ENCODE measurements around the gene CLDND1. TPM values are rescaled to one million over a fixed set of nuclear protein-coding genes. Genes with fewer than 3 reads are reported as not detected.
A peak's percentile ranks its signal among the peaks of the same experiment; 100 is the strongest.

CLDND1 gene
- total and polyA plus RNA-seq, 2 of the 13 experiments (the other 11 are each of a cell fraction or from before 2014, with no cell fraction given): 50.8 to 121 TPM

DNA sequence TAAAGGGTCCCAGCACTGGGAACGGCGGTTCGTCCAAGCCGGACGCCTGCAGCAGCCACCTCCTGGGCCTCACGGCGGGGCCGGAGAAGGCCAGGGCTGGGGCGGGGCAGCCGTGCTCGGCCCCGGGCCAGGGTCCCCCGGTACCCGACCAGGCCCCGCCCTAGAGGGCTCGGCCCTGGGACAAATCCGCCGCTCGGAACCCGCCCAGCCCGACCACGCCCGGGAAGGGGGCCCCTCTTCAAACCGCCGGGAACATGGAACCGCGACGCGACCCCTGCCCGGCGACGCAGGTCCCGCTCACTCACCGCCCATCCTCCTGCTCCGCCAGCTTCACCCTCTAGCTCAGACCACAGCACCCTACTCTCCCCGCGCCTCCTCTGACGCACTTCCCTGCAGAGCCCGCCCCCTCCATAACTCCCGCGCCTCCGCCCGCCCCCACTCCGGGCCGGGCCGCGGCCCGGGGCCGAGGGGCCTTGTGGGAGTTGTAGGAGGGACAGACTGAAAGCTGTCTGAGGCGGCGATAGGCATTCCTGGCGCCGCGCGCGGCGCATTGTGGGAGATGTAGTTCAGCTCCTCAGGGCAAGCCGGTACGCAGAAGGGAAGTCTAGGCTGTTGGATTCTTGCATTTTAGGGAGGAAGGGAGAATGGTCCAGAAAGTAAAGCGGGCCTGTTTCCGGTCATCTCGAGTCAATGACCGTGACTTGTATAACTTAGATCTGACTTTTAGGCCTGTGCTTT lies at the start of gene CLDND1 (continued):
- TF ChIP-seq, protein P1, sequence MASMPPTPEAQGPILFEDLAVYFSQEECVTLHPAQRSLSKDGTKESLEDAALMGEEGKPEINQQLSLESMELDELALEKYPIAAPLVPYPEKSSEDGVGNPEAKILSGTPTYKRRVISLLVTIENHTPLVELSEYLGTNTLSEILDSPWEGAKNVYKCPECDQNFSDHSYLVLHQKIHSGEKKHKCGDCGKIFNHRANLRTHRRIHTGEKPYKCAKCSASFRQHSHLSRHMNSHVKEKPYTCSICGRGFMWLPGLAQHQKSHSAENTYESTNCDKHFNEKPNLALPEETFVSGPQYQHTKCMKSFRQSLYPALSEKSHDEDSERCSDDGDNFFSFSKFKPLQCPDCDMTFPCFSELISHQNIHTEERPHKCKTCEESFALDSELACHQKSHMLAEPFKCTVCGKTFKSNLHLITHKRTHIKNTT (CRISPR knock-in tag; IDR thresholded peaks at IDR 0.05): no peak
- TF ChIP-seq, protein P2, sequence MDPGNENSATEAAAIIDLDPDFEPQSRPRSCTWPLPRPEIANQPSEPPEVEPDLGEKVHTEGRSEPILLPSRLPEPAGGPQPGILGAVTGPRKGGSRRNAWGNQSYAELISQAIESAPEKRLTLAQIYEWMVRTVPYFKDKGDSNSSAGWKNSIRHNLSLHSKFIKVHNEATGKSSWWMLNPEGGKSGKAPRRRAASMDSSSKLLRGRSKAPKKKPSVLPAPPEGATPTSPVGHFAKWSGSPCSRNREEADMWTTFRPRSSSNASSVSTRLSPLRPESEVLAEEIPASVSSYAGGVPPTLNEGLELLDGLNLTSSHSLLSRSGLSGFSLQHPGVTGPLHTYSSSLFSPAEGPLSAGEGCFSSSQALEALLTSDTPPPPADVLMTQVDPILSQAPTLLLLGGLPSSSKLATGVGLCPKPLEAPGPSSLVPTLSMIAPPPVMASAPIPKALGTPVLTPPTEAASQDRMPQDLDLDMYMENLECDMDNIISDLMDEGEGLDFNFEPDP (CRISPR knock-in tag; conservative IDR thresholded peaks at IDR 0.05): no peak
- TF ChIP-seq ZBTB8A (CRISPR knock-in tag; IDR thresholded peaks at IDR 0.05; ENCODE audit: borderline replicate concordance, low read depth): no peak; the same call in 1 of the 2 replicates
- no peak for TF ChIP-seq ZNF292 (CRISPR knock-in tag; IDR thresholded peaks at IDR 0.05; ENCODE audit: borderline replicate concordance, low read depth)
- TF ChIP-seq, protein P3, sequence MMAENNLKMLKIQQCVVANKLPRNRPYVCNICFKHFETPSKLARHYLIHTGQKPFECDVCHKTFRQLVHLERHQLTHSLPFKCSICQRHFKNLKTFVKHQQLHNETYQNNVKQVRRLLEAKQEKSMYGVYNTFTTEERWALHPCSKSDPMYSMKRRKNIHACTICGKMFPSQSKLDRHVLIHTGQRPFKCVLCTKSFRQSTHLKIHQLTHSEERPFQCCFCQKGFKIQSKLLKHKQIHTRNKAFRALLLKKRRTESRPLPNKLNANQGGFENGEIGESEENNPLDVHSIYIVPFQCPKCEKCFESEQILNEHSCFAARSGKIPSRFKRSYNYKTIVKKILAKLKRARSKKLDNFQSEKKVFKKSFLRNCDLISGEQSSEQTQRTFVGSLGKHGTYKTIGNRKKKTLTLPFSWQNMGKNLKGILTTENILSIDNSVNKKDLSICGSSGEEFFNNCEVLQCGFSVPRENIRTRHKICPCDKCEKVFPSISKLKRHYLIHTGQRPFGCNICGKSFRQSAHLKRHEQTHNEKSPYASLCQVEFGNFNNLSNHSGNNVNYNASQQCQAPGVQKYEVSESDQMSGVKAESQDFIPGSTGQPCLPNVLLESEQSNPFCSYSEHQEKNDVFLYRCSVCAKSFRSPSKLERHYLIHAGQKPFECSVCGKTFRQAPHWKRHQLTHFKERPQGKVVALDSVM (CRISPR knock-in tag; IDR thresholded peaks at IDR 0.05): 0 out of 2 replicates have a peak, but pooled peaks have one; percentile 19
- TF ChIP-seq ZNF136 (CRISPR knock-in tag; IDR thresholded peaks at IDR 0.05; ENCODE audit: low read depth): no peak
- TF ChIP-seq, protein P4, sequence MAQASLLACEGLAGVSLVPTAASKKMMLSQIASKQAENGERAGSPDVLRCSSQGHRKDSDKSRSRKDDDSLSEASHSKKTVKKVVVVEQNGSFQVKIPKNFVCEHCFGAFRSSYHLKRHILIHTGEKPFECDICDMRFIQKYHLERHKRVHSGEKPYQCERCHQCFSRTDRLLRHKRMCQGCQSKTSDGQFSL (CRISPR knock-in tag; IDR thresholded peaks at IDR 0.05): no peak
- peak; percentile 60; the same call in 1 of the 2 replicates for TF ChIP-seq TBX2 (CRISPR knock-in tag; IDR thresholded peaks at IDR 0.05; ENCODE audit: borderline replicate concordance)
- TF ChIP-seq, protein P5, sequence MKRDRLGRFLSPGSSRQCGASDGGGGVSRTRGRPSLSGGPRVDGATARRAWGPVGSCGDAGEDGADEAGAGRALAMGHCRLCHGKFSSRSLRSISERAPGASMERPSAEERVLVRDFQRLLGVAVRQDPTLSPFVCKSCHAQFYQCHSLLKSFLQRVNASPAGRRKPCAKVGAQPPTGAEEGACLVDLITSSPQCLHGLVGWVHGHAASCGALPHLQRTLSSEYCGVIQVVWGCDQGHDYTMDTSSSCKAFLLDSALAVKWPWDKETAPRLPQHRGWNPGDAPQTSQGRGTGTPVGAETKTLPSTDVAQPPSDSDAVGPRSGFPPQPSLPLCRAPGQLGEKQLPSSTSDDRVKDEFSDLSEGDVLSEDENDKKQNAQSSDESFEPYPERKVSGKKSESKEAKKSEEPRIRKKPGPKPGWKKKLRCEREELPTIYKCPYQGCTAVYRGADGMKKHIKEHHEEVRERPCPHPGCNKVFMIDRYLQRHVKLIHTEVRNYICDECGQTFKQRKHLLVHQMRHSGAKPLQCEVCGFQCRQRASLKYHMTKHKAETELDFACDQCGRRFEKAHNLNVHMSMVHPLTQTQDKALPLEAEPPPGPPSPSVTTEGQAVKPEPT (CRISPR knock-in tag; IDR thresholded peaks at IDR 0.05; ENCODE audit: low read depth): peak; percentile 46; the same call in 1 of the 2 replicates
- TF ChIP-seq, protein P6, sequence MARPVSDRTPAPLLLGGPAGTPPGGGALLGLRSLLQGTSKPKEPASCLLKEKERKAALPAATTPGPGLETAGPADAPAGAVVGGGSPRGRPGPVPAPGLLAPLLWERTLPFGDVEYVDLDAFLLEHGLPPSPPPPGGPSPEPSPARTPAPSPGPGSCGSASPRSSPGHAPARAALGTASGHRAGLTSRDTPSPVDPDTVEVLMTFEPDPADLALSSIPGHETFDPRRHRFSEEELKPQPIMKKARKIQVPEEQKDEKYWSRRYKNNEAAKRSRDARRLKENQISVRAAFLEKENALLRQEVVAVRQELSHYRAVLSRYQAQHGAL (CRISPR knock-in tag; IDR thresholded peaks at IDR 0.05; ENCODE audit: not compliant biosample characterization): no peak
- TF ChIP-seq, protein P7, sequence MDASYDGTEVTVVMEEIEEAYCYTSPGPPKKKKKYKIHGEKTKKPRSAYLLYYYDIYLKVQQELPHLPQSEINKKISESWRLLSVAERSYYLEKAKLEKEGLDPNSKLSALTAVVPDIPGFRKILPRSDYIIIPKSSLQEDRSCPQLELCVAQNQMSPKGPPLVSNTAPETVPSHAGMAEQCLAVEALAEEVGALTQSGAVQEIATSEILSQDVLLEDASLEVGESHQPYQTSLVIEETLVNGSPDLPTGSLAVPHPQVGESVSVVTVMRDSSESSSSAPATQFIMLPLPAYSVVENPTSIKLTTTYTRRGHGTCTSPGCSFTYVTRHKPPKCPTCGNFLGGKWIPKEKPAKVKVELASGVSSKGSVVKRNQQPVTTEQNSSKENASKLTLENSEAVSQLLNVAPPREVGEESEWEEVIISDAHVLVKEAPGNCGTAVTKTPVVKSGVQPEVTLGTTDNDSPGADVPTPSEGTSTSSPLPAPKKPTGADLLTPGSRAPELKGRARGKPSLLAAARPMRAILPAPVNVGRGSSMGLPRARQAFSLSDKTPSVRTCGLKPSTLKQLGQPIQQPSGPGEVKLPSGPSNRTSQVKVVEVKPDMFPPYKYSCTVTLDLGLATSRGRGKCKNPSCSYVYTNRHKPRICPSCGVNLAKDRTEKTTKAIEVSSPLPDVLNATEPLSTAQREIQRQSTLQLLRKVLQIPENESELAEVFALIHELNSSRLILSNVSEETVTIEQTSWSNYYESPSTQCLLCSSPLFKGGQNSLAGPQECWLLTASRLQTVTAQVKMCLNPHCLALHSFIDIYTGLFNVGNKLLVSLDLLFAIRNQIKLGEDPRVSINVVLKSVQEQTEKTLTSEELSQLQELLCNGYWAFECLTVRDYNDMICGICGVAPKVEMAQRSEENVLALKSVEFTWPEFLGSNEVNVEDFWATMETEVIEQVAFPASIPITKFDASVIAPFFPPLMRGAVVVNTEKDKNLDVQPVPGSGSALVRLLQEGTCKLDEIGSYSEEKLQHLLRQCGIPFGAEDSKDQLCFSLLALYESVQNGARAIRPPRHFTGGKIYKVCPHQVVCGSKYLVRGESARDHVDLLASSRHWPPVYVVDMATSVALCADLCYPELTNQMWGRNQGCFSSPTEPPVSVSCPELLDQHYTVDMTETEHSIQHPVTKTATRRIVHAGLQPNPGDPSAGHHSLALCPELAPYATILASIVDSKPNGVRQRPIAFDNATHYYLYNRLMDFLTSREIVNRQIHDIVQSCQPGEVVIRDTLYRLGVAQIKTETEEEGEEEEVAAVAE (CRISPR knock-in tag; IDR thresholded peaks at IDR 0.05; ENCODE audit: borderline replicate concordance): peak; percentile 92
- TF ChIP-seq ZNF12 (CRISPR knock-in tag; IDR thresholded peaks at IDR 0.05): no peak
- TF ChIP-seq KDM5A (IDR thresholded peaks at IDR 0.05; ENCODE audit: borderline replicate concordance, low read length): no peak

Measured in HepG2 (cell line).